Rectal smooth muscle tissue (tissue), 1 donor: ENCODE measurements around the gene TOX2.

Source experiments
- H3K27ac ChIP-seq: one replicate; pipeline ENCODE4 v1.7.0; 2013; ENCODE audit warnings: low read depth, low read length, inconsistent platforms
- H3K27me3 ChIP-seq: one replicate; pipeline ENCODE4 v1.7.0; 2013; ENCODE audit warnings: low read length; ENCODE audit not compliant: control insufficient read depth, insufficient read depth
- H3K36me3 ChIP-seq: one replicate; pipeline ENCODE4 v1.7.0; 2013; ENCODE audit warnings: low read length; ENCODE audit not compliant: control insufficient read depth, insufficient read depth
- H3K4me1 ChIP-seq: one replicate; pipeline ENCODE4 v1.7.0; 2013; ENCODE audit warnings: low read length; ENCODE audit not compliant: control insufficient read depth, insufficient read depth
- H3K4me3 ChIP-seq: one replicate; pipeline ENCODE4 v1.7.0; 2013; ENCODE audit warnings: low read length
- H3K9ac ChIP-seq: one replicate; pipeline ENCODE4 v1.7.0; 2013; ENCODE audit warnings: low read length

TOX2 gene

DNA sequence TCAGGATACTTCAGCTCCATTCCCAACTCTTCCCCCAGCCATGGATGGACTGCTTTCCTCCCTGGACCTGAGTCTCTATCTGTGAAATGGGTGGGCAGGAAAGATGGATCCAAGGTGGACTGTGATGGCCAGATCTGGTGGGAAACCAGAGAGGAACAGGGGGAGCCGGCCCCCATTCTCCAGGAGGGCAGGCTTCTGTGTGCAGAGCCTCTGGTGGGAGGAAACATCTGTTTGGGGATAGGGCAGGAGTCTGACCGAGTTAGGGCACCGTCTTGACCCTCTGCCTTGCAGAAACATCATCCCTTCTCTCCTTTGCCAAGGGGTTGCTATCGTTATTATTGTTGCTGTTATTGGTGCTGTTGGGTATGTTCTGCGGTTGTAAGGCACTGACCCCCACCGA is 91.5 kb downstream of the TOX2 start:
- Histone ChIP-seq H3K27ac (no peak overlapping the region), H3K4me1 (no peaks in the 10 kb centered on the region), H3K36me3 (no peaks in the 10 kb centered on the region), H3K4me3 (no peak overlapping the region), H3K9ac (no peak overlapping the region), H3K27me3 (no peaks in the 10 kb centered on the region)

DNA sequence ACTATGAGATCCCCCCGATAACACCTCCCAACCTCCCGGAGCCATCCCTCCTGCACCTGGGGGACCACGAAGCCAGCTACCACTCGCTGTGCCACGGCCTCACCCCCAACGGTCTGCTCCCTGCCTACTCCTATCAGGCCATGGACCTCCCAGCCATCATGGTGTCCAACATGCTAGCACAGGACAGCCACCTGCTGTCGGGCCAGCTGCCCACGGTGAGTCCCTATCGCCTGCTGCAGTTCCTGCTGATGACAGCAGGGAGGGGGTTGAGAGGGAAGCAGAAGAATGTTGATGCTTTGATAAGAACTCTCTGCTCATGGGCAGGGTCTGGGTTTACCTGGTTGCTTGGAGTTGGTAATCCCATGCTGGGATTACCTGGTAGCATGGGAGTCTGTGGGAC is 91.9 kb downstream of the TOX2 start:
- Histone ChIP-seq H3K9ac (no peak overlapping the region), H3K27ac (no peak overlapping the region)

DNA sequence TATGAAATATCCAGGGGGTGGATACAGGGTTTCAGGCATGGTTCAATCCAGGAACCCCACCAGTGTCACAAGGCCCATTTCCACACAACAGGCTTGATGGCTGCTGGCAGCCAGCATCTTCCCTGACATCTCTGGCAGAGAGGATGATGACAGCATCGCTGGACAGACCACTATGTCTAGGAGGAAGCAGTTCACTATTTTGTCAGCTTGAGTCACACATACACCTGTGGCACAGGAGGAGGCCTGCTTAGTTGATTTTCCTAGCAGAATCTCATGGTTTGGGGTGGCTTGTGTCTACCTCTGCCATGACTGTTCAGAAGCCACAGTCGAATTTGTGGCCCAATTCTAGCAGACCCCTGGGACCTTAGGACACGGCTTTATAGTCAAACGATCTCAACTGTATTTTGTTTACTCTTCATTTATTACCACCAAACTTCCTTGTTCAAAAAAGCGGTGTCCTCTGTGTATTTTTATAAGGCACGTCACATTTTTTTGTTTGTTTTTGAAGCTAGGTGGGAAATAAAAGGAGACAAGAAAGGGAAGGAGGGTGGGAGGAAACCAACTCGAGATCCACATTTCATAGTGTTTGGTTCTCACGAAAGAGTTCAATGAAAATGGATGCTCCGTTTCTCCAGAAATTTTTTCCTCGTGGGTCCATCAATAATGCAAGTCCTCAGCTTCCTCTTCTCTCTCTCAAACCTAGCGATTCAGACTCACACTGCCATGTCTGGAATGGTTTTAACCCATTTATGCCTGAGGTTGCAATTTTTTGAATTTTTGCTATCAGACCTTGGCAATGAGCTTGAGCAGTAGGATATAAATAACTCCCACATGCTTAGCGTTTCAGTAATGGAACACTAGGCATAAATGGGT is 94.4 kb downstream of the TOX2 start:
- Histone ChIP-seq H3K4me3 (no peak overlapping the region), H3K4me1 (no peaks in the 10 kb centered on the region), H3K36me3 (no peaks in the 10 kb centered on the region), H3K27ac (no peak overlapping the region), H3K9ac (no peak overlapping the region), H3K27me3 (no peaks in the 10 kb centered on the region)

More for the DNA sequence above, 91.9 kb downstream of the TOX2 start:
- Histone ChIP-seq H3K36me3 (no peaks in the 10 kb centered on the region), H3K4me1 (no peaks in the 10 kb centered on the region), H3K27me3 (no peaks in the 10 kb centered on the region), H3K4me3 (no peak overlapping the region)

DNA sequence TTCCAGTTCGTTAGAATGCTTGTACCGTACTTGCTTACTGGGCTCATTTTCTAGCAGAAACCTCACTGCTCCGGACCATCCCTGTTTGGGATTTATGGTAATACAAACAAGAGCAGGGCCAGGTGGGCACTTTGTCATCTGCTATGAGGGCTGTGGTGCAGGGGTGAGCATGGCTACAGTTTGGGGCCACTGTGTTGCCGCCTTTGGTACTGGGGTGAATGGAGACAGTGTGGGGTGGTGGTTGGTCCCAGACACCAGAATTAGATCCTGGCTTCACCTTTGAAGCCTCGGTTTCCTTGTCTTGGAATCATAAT is 95.0 kb downstream of the TOX2 start:
- Histone ChIP-seq H3K4me3 (no peak overlapping the region), H3K9ac (no peak overlapping the region), H3K4me1 (peaks cover 1% of the 10 kb centered on the region), H3K27ac (no peak overlapping the region), H3K36me3 (no peaks in the 10 kb centered on the region), H3K27me3 (no peaks in the 10 kb centered on the region)

DNA sequence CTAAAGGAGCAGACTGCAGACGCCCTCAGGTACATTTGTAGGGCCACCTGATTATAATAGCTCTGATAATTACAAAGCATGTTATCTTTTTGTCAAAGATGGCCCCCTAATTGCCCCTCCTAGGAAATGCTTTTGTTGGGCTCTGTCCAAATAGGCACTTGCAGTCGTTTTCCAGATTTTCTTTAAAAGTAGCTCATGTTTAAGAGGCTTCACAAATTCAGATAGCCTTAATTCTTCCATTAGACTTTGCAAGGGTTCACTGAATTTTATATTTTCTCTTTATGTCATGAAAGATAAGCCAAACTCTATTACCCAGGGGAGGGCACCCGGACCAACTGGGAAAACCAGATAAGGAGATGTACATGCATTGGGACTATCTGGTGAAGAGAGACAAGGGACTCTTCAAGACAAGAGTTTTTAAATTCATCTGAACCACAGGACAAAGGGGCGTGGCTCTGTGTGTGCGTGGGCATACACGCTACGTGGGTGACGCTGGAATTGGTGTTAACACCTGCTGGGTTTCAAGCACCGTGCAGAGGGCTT is 95.6 kb downstream of the TOX2 start:
- Histone ChIP-seq H3K36me3 (no peaks in the 10 kb centered on the region), H3K27ac (no peak overlapping the region), H3K9ac (no peak overlapping the region)

DNA sequence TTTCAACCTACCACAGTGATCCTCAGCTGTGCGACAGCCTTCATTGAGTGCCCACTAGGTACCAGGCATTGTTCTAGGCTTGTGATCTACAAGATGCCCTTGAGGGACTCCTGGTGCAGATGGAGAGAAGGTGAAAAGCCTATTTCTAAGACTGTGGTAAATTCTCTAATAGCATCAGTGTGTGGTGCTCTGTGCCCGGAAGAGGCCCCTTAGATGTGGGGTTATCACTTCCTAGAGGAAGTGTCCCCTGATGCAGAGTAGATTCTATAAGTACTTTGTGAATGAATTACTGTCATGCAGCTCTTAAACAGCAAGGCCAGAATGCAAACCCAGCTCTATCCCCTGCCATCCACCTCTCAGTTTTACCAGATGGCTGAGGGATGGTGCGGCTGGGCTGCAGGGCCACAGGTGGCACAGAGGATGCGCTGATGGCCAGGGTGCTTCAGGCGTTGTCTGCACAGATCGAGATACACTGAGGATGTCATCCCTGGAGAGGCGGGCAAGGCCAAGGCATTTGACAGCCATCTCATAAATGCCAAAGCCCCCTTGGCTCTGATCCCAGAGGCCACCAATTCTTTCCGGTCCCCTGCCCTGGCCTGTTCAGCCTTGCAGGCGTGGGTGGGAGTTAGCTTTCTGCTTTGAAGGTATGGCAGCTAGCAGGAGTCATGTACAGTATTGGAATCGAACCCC is 96.7 kb downstream of the TOX2 start:
- Histone ChIP-seq H3K36me3 (no peaks in the 10 kb centered on the region), H3K9ac (no peak overlapping the region), H3K4me3 (no peak overlapping the region), H3K27ac (no peak overlapping the region), H3K4me1 (peaks cover 8% of the 10 kb centered on the region), H3K27me3 (no peaks in the 10 kb centered on the region)

More for the DNA sequence above, 95.6 kb downstream of the TOX2 start:
- H3K4me3 ChIP-seq: no peak overlapping the region
- no peaks in the 10 kb centered on the region for H3K27me3 ChIP-seq
- H3K4me1 ChIP-seq: peaks cover 6% of the 10 kb centered on the region

DNA sequence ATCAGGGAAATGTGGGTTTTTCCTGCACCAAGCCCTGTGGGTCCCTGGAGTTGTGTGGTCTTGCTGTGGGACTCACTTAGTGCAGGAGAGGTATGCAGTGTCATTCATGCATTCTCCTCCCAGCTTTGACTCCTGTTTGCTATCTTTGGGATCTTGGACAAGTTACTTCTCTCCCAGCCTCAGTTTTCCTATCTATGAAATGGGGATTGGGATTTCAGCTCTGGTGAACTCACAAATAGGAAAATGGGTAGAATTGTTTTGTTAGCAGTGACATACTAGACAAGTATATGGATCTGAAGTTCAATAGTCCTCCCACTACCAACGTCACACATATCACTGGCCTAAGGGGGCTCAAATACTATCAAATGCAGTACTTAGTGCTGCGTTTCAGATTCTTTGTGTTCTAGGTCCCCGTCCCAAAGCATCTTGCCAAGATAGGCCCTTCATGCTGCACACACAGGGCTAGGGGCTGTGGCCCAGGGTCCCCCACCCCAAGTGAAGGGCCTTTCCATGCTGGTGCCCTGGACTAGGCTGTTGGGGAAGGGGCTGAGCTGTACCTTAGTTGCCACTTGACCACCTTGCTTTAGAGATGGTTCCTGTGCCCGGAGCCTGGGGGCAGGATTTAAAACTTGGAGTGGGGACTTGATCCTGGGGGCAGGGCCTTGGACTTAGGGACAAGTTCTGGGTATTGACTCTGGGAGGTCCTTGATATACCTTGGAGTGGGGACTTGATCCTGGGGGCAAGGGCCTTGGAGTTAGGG is 98.0 kb downstream of the TOX2 start:
- no peaks in the 10 kb centered on the region for H3K36me3 ChIP-seq
- peaks cover 8% of the 10 kb centered on the region for H3K4me1 ChIP-seq
- no peak overlapping the region for H3K4me3 ChIP-seq
- H3K27ac ChIP-seq: no peak overlapping the region
- no peaks in the 10 kb centered on the region for H3K27me3 ChIP-seq
- H3K9ac ChIP-seq: no peak overlapping the region

DNA sequence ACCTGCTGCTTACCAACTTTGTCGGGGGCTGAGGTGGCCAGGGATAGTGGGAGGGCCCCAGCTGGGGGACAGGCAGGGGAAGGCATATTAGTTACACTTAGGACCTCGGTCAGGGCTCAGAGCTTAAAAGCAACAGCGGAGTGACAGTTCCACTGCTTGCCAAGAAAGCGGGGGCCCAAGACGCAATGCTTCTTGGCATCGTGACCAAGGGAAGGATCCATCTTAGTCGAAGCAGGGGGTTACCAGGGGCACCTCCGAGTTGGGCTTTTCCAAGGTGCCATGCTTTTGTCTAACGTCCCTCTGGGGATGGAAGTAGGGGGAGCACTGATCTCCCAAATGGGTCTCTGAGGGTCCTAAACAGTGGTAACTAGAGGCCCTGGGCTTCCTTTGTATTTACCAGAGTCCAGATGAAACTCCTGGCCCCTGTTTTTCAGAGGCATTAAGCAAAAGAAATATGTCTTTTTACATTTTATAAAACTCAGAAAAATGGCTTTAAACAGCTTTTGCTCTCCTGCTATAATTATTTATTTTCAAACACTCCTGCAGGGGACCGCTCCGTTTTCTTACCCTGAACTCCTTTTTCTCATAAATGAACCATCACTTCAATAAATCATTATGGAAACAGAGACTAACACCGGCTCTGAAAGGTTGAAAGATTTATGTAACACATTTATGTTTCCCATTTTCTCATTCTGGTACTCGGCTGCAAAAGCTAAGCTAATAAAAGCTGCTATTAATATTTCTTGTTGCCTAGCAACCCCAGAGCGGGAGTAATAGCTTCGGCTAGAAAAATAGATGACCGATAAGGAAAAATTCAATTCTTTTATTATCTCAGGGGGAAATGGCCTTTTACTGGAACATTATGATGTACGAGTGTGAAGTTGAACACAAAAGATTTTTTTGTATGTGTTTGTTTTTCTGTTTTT is 100.4 kb downstream of the TOX2 start:
- Histone ChIP-seq H3K4me3 (no peak overlapping the region), H3K4me1 (peaks cover 20% of the 10 kb centered on the region), H3K27ac (no peak overlapping the region), H3K9ac (no peak overlapping the region), H3K27me3 (no peaks in the 10 kb centered on the region), H3K36me3 (no peaks in the 10 kb centered on the region)

DNA sequence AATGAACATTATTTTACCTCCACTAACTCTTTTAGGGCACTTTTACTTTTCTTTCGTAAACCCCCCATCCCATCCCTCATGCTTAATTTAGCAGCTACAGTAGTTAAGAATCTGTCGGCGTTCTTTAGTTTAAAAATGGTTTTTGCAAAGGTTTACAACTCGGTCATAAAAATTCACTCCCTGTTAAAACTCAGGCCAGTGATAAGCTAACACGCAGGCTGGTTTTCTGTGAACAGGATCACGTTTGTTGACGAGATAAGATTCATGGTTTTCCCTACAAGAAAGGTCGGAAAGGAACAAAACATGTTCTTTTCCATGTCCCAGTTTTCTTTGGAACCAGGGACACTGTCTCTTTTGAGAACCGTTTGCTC is 101.1 kb downstream of the TOX2 start:
- H3K36me3 ChIP-seq: no peaks in the 10 kb centered on the region
- no peak overlapping the region for H3K4me3 ChIP-seq
- peaks cover 21% of the 10 kb centered on the region for H3K4me1 ChIP-seq
- no peaks in the 10 kb centered on the region for H3K27me3 ChIP-seq
- H3K27ac ChIP-seq: no peak overlapping the region
- no peak overlapping the region for H3K9ac ChIP-seq

DNA sequence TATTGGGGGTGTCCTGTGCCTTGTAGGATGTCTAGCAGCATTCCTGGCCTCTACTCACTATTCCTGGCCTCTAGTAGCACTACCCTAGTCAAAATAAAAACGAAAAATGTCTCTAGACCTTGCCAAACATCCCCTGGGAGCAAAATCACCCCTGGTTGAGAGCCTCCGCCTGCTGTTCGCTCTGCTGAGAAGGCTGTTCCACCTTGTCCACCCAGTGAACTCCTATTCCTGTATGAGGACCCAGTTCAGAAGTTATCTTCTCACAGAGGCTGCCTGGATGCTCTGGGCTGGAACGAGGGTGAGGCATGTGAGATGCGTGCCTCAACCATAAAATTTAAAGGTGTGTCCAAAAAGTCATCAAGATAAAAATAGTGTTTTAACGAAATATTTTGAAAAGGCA is 101.9 kb downstream of the TOX2 start:
- Histone ChIP-seq H3K36me3 (no peaks in the 10 kb centered on the region), H3K27me3 (no peaks in the 10 kb centered on the region), H3K4me3 (no peak overlapping the region), H3K27ac (no peak overlapping the region), H3K4me1 (peaks cover 21% of the 10 kb centered on the region), H3K9ac (no peak overlapping the region)

DNA sequence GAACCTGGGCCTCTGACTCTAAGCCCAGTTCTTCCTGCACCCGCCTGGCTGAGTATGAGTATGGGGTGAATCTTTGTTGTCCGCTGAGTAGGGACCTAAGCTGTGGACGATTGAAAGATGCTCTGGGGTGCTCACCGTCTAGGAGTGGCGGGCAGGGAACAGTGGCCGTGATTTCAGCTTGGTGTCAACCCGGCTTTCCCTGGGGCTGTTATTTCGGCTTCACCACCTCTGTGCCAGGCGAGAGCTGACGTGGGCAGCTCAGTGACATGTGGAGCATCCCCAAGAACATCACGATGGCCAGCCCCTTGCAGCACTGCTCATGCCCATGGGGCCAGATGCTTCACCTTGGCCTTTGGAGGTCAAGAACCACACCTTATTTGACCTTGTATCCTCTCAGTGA is 102.6 kb downstream of the TOX2 start:
- Histone ChIP-seq H3K36me3 (no peaks in the 10 kb centered on the region), H3K27me3 (no peaks in the 10 kb centered on the region), H3K4me3 (no peak overlapping the region), H3K4me1 (peaks cover 21% of the 10 kb centered on the region), H3K27ac (no peak overlapping the region), H3K9ac (no peak overlapping the region)

DNA sequence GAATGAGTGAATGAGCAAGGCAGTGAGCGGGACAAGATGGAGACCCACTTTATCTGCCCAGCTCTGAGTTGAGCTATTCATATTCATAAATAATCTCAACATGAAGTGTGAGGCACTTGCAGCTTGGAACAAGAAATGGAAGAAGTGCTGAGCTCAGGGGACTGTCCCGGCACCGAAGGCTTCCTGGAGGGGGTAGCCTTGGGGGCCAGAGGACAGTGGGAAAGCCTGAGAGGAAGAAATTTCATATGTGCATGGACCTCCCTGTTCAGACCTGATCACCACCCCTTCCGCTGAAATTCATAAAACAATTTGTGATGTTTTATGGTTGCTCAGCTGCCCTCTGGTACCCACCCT is 103.2 kb downstream of the TOX2 start:
- H3K27me3 ChIP-seq: no peaks in the 10 kb centered on the region
- H3K4me1 ChIP-seq: peaks cover 21% of the 10 kb centered on the region
- no peak overlapping the region for H3K4me3 ChIP-seq
- peak overlapping the region; percentile 80 for H3K27ac ChIP-seq
- H3K36me3 ChIP-seq: no peaks in the 10 kb centered on the region
- no peak overlapping the region for H3K9ac ChIP-seq
